Measurements from ENCODE around the gene AGXT.
"Not testable (repeated sequence)": the region's sequence is repeated elsewhere in the genome, so short reads cannot be mapped to it uniquely, and the experiment has no call there.

AGXT gene

DNA sequence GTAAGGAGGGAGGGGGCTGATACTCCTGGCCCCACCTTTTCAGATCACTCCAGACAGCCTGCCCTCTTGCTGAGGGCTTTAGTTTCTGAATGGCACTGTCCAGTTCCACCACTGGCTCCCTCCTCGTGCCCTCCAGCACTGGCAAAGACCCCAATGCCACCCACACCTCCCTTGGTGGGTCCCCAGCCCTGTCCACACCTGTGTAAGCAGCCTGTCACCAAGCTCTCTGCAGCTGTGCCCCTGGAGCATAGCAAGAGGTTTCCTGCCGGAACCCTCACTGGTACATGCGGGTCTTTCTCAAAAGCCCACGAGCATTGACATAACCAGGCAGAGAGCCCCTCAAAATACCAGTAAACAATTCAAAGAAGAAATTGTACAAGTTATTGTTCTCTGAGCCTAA, 31.0 kb upstream of the AGXT start:
- DNase-seq = no peak
- in situ Hi-C loops (cut with MboI; ENCODE audit: low pct_unique_long_range_greater_than_20kb, low sequenced_read_pairs) = no loop called here

DNA sequence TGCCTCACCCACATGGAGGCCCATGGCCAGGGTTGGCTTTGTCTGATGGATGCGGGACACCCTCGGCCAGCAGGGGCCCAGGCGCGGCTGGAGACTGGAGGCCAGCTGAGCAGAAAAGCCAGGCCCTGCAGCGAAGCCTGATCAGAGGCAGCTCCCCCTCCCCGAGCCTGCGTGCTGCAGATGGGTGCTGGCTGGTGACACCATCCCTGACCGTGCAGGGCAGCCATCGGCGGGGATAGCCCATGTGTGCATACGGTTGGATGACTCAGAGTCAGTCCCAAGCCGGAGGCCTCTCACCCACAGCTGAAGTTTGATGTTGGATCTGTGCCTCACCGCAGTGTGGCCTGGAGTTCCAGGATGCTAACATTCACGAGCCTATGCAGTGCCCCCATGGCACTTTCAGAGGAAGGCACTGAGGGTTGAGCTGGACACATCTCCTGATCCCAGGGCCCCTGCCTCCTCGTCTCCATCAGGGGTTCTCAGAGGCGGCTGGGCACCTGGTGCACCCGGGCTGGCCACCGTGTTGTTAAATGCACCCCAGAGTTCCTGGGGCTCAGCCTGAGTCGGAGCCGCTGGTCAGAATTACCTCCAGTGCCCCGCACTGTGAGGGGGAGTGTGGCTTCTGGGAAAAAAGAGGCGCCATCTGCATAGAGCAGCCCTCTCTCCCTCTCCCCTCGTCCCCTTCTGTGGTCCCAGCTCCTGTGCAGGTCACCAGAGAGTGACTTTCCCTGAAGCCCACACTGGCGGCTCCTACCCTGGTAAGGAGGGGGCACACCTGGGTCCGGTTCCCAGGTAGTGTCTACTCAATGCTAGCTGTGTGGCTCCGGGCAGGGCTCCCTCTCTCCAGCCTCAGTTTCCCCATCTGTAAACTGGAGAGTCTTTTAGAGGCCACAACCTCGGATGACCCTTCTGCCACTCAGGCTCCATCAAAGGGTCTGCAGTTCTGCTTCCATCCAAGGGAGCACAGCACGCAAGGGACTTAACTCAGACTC, 29.2 kb upstream of the AGXT start:
- no peak for DNase-seq
- in situ Hi-C loops (cut with MboI; ENCODE audit: low pct_unique_long_range_greater_than_20kb, low sequenced_read_pairs) = no loop called here

DNA sequence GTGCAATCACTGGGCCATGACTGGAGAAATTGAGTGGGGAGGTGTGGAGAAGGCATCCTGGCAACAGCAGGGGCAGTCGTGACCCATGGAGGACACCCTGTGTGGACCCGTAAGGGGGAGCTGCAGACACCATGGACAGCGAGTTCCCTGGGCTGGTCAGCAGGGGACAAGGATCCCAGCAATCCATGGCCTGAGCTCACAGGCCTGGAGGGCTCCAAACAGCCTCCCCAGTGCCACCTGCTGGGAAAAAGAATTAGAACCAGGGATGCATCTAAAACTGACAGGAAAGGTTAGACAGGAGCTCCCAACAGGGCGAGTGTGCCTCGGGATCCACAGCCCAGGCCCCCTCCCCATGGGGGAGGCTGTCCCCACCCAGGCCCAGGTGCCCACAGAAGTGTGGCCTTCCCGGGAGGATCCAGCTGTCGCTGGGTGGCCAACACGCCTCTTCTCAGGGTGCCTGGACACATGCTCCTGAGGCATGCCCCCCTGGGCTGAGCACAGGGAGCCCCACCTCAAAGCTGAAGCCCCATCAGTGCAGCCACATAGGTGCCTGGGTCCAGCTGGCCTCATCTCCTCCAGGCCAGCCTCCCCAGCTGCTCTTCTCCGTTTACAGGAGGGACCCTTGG, 28.1 kb upstream of the AGXT start:
- DNase-seq = peak; percentile 41
- in situ Hi-C loops (cut with MboI; ENCODE audit: low pct_unique_long_range_greater_than_20kb, low sequenced_read_pairs) = no loop called here

DNA sequence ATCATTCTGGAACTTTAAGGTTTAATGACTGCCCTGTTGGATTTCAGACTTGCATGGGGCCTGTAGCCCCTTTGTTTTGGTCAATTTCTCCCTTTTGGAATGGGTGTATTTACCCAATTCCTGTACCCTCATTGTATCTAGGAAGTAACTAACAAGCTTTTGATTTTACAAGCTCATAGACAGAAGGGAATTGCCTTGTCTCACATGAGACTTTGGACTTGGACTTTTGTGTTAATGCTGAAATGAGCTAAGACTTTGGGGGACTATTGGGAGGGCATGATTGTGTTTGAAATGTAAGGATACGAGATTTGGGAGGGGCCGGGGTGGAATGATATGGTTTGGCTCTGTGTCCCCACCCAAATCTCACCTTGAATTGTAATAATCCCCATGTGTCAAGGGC, 22.3 kb upstream of the AGXT start:
- in situ Hi-C loops (cut with MboI; ENCODE audit: low pct_unique_long_range_greater_than_20kb, low sequenced_read_pairs); DNase-seq: not testable (repeated sequence)

DNA sequence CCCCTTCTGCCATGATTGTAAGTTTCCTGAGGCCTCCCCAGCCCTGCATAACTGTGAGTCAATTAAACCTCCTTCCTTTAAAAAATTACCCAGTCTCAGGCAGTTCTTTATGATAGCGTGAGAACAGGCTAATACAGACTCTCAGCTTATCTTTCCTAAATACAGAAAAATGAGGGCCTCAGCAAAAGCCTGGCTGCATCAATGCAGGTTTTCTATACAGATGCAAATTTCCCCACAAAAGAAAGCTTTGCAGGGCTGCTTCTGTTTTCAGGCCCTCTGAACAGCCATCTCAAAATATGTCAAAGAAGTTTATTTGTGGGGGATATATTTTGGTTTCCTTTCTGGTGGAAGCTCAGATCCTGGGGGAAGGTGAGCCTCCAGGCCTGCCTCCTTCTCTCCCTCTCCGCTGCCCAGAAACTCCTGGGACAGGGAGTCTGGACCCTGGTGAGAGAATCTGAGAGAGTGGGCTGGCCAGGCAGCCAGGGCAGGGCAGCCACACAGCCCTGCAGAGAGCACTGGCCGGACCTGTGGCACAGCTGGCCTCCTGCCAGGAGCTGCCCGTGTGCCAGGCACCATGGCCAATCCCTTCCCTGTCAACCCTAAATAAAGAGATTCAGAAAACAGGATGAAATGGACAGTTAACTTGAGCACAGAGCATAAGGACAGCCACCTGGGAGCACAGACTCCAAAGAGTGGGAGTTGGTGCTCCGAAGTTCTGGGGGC, 21.6 kb upstream of the AGXT start:
- no peak for DNase-seq
- in situ Hi-C loops (cut with MboI; ENCODE audit: low pct_unique_long_range_greater_than_20kb, low sequenced_read_pairs) = no loop called here

DNA sequence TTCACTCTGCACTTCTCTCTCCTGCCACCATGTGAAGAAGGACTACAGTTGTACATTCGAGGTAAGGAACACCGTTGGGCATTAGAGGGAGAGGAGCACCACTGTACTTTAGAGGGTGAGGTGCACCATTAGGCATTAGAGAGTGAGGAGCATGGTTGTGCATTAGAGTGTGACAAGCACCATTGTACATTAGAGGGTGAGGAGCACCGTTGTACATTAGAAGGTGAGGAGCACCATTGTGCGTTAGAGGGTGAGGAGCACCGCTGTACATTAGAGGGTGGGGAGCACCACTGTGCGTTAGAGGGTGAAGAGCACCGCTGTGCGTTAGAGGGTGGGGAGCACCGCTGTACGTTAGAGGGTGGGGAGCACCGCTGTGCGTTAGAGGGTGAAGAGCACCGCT, 20.8 kb upstream of the AGXT start:
- in situ Hi-C loops (cut with MboI; ENCODE audit: low pct_unique_long_range_greater_than_20kb, low sequenced_read_pairs) = no loop called here
- no peak for DNase-seq

DNA sequence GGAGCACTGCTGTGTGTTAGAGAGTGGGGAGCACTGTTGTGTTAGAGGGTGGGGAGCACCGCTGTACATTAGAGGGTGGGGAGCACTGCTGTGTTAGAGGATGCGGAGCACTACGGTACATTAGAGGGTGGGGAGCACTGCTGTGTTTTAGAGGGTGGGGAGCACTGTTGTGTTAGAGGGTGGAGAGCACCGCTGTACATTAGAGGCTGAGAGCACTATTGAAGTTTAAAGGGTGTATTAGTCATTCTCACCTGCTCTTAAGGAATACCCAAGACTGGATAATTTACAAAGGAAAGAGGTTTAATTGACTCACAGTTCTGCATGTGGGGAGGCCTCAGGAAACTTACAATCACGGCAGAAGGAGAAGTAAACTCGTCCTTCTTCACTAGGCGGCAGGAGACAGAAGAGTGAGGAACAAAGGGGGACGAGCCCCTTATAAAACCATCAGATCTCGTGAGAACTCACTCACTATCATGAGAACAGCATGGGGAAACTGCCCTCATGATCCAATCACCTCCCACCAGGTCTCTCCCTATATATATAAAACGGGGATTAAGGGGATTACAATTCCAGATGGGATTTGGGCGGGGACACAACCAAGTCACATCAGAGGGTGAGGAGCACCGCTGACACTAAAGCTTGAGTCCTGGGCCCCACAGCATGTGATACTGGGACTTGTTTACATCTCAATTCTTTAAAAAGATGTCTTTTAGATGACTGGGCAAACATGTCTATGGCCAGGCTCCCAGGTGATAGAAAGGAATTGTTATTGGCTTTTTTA, 19.5 kb upstream of the AGXT start:
- in situ Hi-C loops (cut with MboI; ENCODE audit: low pct_unique_long_range_greater_than_20kb, low sequenced_read_pairs) = no loop called here

DNA sequence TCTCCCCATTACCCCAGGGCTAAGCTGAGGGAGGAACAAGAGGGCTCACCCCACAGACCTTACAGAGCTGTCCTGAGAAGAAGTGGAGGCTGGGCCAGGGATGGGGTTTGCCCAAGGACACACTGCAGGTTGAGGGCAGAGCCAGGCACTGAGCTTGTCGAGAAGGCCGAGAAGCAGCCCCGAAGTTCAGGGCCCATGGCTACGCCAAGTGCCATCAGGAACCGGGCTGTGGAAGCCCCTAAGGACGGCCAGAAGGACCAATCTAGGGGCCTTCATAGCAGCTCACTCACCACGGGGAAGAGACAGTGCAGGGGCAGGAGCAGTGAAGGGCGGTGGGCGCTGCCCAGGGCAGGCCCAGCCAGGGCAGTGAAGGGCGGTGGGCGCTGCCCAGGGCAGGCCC, 18.6 kb upstream of the AGXT start:
- in situ Hi-C loops (cut with MboI; ENCODE audit: low pct_unique_long_range_greater_than_20kb, low sequenced_read_pairs) = no loop called here
- DNase-seq = no peak

More for the DNA sequence above, 19.5 kb upstream of the AGXT start:
- no peak for DNase-seq

DNA sequence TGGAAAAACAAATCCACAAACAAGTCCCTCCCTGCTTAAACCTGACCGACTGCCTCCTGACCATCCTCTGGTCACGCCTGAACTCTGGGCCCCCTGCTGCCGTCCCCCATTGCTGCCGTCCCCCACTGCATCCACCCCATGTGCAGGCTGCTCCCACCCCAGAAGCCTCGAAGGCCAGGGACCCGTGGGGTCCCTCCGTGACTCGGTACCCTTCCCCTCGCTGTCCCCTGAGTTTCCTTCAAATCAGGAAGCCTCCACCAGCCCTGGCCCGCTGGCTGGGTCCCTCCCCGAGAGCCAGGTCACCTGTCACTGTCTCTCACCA, 17.9 kb upstream of the AGXT start:
- in situ Hi-C loops (cut with MboI; ENCODE audit: low pct_unique_long_range_greater_than_20kb, low sequenced_read_pairs) = no loop called here
- no peak for DNase-seq

DNA sequence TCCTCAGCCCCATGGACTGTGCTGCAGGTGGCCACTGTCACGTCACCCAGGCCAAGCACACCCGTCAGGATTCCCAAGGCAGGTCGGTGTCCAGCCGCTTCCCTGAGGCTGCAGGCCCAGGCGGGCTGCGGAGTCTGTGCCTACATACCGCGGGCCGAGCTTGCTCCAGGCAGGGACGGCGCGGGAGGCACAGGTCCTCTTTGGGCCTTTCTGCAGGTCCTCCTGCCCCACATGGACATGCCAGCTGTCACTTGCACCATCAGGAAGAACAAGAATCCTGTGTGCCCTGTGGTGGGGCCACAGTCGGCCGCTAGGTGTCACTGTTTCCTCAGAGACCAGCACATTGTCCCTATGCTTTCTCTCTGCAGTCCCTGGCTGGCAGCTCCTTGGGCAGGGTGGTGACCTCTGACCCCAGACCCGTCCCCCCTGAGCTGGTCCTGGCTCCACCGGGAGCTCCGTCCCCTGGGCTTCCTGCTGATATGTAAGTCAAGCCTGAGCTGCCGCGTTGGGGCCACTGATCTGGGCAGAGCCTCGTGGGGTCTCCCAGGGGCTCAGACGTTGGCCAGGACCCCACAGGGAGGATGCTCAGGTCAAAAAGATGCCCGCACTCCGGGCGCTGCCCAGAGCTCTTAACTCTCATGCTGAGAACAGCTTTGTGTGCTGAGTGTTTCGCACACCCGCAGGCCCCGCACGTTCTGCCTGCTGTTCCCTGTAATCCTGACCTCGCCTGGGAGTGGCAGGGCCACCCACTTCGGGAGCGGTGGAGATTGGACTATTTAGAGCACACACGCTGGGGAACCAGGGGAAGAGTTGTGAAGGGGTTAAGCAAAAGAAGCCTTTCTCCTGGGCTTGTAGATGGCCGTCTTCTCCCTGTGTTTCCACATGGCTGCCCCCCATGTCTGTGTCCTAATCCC, 17.3 kb upstream of the AGXT start:
- in situ Hi-C loops (cut with MboI; ENCODE audit: low pct_unique_long_range_greater_than_20kb, low sequenced_read_pairs) = no loop called here

DNA sequence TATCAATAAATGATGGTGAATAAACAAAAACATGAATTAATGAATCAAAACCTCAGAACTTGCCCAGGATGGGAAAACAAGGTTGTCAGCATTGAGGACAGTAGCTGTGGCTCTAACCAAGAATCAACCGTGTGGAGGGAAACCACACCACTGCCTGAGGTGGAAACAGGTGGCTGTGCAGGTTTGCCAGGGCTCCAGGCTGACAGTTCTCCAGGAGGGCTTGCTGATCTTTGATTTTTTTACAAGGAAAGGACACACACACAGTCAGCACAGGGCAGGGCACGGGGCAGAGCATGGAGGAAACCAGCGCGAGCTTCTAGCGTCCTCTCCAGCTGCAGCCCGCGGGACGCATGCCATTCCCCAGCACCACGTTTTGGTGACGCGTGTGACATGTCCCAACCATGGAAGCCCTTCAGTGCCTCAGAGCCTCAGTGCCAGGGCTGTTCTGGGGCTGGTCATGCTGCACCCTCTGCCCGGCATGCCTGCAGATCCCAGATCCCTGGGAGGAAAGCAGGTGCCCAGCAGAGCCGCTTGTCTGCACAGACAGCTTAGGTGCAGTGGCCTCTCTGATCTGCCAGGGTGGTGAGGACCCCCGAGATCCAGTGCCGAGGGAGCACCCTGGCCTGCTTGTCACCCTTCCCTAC, 15.8 kb upstream of the AGXT start:
- in situ Hi-C loops (cut with MboI; ENCODE audit: low pct_unique_long_range_greater_than_20kb, low sequenced_read_pairs) = no loop called here

More for the DNA sequence above, 17.3 kb upstream of the AGXT start:
- DNase-seq = peak; percentile 87

DNA sequence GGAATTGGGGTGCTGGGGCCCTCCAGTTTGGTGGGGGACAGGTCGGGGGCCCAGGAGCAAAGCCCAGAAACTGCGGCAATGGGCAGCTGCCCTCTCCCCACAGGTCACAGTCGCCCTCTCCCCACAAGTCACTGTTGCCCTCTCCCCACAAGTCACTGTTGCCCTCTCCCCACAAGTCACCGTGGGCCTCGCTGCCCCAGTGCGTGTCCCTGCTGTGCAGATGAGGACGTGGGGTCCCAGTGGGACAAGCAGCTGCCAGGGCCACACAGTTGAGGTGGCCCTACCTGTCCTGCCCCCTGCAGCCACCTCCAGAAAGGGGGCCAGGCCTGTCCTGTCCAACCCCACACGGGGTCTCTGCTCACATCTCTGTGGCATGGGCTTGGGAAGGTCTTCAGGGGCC, 13.0 kb upstream of the AGXT start:
- DNase-seq = no peak
- in situ Hi-C loops (cut with MboI; ENCODE audit: low pct_unique_long_range_greater_than_20kb, low sequenced_read_pairs) = no loop called here

More for the DNA sequence above, 15.8 kb upstream of the AGXT start:
- DNase-seq = no peak

DNA sequence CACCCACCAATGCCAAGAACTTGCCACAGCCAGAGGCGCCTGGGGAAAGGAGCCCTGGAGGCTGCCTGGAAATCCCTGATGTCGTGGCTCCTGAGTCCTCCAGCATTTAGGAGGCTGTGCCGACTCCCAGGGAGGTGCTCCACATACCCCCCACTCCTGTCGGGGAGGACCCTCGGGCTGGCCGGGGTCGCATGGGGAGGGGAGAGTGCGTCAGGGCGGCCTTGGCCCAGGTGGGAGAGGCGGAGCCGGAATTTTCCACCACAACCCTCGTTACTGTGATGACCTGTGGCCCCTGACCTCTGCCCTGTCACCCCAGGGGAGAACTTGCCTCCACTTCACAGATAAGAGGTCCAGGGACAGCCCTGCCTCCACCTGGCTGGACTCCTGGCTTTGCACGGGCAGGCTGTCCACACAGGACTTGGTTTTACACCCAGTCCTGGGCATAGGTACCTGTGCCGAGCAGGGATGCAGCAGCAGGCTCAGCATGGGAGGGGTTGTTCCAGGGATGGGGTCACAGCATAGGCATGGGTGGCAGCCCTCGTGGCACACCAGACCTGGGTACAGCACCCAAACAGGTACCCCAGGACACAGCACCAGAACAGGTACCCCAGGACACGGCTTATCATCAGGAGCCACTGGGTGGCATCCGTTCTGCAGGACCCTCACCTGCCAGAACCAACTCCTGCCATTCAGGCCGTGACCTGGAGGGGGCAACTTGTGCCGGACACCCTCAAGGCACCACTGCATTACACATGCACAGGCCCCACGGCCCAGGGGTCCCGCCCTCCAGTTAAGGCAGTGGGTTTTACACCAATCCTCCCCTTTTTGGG, 12.3 kb upstream of the AGXT start:
- in situ Hi-C loops (cut with MboI; ENCODE audit: low pct_unique_long_range_greater_than_20kb, low sequenced_read_pairs) = no loop called here
- DNase-seq = no peak

DNA sequence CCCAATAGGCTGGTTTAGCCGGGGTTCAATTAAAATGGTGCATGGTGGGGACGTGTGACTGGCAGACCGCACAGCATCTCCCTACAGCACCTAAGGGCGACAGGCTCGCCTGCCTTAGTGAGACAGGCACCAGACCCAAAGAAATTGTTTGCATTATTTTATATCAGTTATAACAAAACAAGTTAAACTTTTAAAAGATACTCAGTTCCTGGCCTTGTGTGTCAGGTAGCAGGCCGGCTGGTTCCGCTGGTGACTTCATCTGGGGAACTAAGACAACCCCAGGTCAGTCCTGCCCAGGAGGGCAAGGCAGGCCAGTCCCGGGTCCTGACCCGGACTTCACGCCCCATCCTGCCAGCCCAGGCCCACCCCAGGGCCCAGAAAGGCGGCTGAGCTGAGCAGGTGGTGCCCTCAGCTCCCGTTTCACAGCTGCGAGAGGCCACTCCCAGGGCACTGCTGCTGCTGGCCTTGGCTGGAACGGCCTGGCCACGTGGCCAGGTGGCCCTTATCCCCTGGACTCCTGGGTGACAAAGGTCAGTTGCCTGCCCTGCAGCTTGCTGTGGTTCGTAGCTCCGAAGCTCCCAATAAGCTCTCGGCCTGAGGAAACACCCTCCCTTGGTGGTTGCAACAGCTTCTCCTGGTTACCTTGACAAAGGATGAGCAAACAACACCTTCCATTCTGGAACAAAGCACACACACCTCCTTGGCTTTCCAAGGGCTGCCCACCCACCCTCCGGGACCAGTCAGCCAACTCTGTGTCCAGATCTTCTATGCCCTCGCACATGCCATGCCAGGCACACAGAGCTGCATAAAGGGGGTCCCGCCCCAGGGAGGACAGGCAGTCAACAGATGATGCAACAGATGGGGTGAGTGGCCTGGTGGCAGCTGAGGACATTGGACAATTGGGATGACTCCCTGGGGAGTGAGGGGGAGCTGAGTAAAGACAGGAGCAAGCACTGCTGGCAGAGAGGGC, 11.3 kb upstream of the AGXT start:
- DNase-seq = no peak
- in situ Hi-C loops (cut with MboI; ENCODE audit: low pct_unique_long_range_greater_than_20kb, low sequenced_read_pairs) = no loop called here

DNA sequence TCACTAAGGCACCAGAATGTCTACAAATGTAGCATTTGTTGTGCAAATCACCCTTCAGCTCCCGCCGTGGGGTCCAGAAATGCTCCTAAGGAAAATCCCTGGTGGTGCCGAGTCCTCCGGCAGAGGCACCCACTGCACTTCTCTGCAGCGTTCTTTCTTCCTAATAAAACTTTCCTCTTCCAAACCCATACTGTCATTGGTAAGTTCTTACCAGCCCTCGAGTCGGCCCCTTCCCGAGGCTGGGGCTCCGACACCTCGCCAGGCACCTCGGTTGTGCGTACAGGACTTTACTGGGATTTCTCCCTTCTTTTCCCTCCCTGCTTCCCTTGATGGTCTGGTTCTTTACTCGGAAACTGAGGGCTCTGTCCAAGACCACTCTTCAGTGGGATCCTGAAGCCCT, 10.3 kb upstream of the AGXT start:
- DNase-seq = no peak
- in situ Hi-C loops (cut with MboI; ENCODE audit: low pct_unique_long_range_greater_than_20kb, low sequenced_read_pairs) = no loop called here

DNA sequence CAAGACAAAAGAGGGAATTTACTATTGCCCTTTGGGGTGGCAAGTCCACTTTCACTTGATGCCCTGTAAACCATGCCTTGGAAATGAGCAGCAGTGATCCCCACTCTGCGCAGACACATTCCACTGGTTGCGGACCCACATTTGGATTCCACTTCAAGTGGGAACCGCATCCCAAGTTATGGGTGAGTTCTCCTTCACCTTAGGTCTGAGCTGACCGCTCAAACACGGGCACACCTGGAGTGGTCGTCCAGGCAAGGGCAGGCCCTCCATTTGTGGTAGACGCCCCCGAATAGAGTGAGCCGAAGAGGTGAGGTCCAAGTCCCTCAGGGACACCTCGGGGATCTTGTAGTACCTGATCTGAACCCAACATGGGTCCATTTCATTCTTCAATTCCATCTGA, 9.8 kb upstream of the AGXT start:
- DNase-seq = no peak
- in situ Hi-C loops (cut with MboI; ENCODE audit: low pct_unique_long_range_greater_than_20kb, low sequenced_read_pairs) = no loop called here

All from KBM-7 (cell line).